PC-3 (cell line): ENCODE results near the gene CHAD.

Experiments
- CTCF ChIP-seq: fragments of 300-600 bp; sonication (generic); conservative IDR thresholded peaks from 2 replicates; pipeline ENCODE4 v1.5.1; 2017; ENCODE audit warnings: antibody characterized with exemption, low read depth, mild to moderate bottlenecking, low read length
- EZH2 ChIP-seq: fragments of 300-600 bp; sonication (generic); IDR thresholded peaks from one replicate; pipeline ENCODE4 v1.6.1; 2017; ENCODE audit warnings: antibody characterized with exemption, mild to moderate bottlenecking, low read length; ENCODE audit not compliant: unreplicated experiment

- TF ChIP-seq CTCF, result no peak
- no peak for TF ChIP-seq EZH2
These were observed 9.7 kb downstream of the CHAD start for GRCh38 chr17:50458701-50459676.
